Measurements from ENCODE around the gene GDPD5. TPM values are rescaled to one million over a fixed set of nuclear protein-coding genes. Genes with fewer than 3 reads are reported as not detected.

GDPD5 gene
- total and polyA plus RNA-seq, 9 donors: 3.8 to 15.8 (median 8.1) TPM

DNA sequence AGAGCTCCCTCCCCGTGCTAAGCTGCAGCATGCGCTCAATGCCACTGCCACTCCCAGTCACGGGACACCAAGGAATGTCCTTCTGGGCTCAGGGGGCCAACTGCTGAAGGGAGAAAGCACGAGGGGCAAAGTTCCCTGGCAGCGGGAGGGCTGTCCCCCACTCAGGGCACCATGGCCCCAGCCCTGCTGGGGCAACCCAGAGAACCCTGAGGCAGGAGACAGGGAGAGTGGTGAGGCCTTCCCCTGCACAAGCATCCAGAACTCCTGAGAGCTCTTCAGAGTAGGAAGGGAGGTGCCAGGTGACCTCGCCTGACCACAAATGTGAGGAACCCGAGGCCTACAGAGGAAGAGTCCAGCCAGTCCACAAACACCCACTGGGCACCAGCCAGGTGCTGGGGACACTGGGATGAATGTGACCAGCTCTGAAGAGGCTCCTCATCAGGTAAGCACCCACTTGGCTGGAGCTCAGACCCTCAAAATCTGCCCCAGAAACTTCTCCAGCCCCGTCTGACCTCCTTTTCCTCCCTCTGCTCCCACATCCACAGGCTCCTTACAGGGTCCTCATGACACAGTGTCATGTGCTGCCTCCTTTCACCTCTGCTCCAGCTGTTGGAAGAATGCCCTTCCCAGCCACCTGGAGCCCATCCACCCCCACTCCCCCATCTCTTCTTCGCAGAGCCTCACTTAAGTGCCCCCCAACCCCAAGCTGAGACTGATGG lies 15.6 kb downstream of the GDPD5 start:
- Histone ChIP-seq H3K4me3 (no peak overlapping the region), H3K27ac (no peak overlapping the region), H3K27me3 (no peaks in the 10 kb centered on the region), H3K36me3 (no peaks in the 10 kb centered on the region), H3K9me3 (no peaks in the 10 kb centered on the region), H3K4me1 (ENCODE audit: insufficient read depth) (no peaks in the 10 kb centered on the region)
- intact Hi-C loops (cut with DNase I): no loop called here
- 65 to 75% (median 68%) methylated on average over 9 of the region's 9 CpGs for WGBS, 3 donors
- no peak for DNase-seq
- TF ChIP-seq POLR2A (IDR thresholded peaks at IDR 0.05) (no peak), EP300 (IDR thresholded peaks at IDR 0.05) (no peak), CTCF (IDR thresholded peaks at IDR 0.05) (no peak)

GRCh38 chr11:75509020-75509720 lies 16.6 kb downstream of the GDPD5 start:
- intact Hi-C loops (cut with DNase I): no loop called here
- no peak overlapping the region for H3K4me3 ChIP-seq
- DNase-seq: no peak
- 72 to 88% (median 83%) methylated on average over 5 of the region's 5 CpGs for WGBS, 3 donors
- no peaks in the 10 kb centered on the region for H3K4me1 ChIP-seq (ENCODE audit: insufficient read depth)
- H3K27me3 ChIP-seq: no peaks in the 10 kb centered on the region
- TF ChIP-seq EP300 (IDR thresholded peaks at IDR 0.05) (no peak), POLR2A (IDR thresholded peaks at IDR 0.05) (no peak), CTCF (IDR thresholded peaks at IDR 0.05) (no peak)
- H3K36me3 ChIP-seq: no peaks in the 10 kb centered on the region
- no peak overlapping the region for H3K27ac ChIP-seq
- no peaks in the 10 kb centered on the region for H3K9me3 ChIP-seq

DNA sequence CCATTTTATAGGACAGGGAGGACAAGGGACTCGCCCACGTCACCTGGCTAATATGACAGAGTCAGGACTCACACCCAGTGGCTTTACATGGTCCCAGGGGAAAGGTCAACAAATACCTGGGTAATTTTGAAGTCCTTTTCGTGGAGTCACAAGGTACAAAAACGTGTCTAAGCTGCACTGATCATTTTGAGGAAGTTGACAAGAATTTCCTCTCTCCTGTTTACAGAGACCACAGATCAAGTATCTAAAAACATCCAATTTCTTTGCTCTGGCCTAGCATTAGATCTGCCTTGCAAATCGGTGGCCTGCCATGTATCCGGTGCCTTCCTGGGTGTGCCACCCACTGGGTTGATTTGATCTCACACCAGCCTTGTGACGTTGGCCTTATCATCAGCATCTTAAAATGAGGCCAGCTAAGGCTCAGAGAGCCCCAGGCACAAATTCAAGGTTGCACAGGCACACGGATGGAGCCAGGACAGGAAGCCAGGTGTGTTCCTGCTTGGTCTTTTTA lies 17.6 kb downstream of the GDPD5 start:
- TF ChIP-seq POLR2A (IDR thresholded peaks at IDR 0.05) (no peak), CTCF (IDR thresholded peaks at IDR 0.05) (no peak), EP300 (IDR thresholded peaks at IDR 0.05) (no peak)
- no peaks in the 10 kb centered on the region for H3K9me3 ChIP-seq
- intact Hi-C loops (cut with DNase I): no loop called here
- no peak overlapping the region for H3K27ac ChIP-seq
- no peaks in the 10 kb centered on the region for H3K4me1 ChIP-seq (ENCODE audit: insufficient read depth)
- no peaks in the 10 kb centered on the region for H3K27me3 ChIP-seq
- no peak overlapping the region for H3K4me3 ChIP-seq
- H3K36me3 ChIP-seq: no peaks in the 10 kb centered on the region
- no peak for DNase-seq
- WGBS, 3 donors: 73 to 80% (median 79%) methylated on average over 8 of the region's 8 CpGs

DNA sequence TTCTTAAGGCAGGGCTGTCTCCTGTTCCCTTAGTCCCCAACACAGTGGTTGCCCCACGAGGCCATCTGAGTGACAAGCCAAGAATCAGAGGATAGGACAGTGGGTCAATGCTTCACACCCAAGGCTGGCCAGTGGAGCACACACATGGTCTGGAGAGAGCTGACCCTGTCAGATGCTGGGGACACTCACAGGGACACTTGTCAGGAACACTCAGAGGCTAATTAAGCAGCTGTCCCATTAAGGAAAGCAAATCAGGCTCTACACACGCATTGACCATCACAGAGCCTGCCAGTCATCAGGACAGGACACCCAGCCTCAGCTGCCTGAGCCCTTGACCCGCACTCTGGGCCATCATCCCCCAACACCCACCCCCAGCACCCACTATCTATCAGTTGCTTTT lies 18.2 kb downstream of the GDPD5 start:
- TF ChIP-seq POLR2A (IDR thresholded peaks at IDR 0.05) (no peak), EP300 (IDR thresholded peaks at IDR 0.05) (no peak), CTCF (IDR thresholded peaks at IDR 0.05) (no peak)
- DNase-seq: no peak
- Histone ChIP-seq H3K9me3 (no peaks in the 10 kb centered on the region), H3K27ac (no peak overlapping the region), H3K4me1 (ENCODE audit: insufficient read depth) (no peaks in the 10 kb centered on the region), H3K36me3 (no peaks in the 10 kb centered on the region), H3K27me3 (no peaks in the 10 kb centered on the region), H3K4me3 (no peak overlapping the region)
- 93 to 100% (median 96%) methylated on average over 3 of the region's 3 CpGs for WGBS, 3 donors
- intact Hi-C loops (cut with DNase I): no loop called here

Data from ovary (tissue), 9 donors.